Measurements from ENCODE around the gene HSBP1.

Gene HSBP1

GRCh38 chr16:83838151-83838550 lies 30.4 kb downstream of the HSBP1 start:
- no peak for DNase-seq (ENCODE audit: low read depth in 4 of 4, low spot score in 1 of 4)

GRCh38 chr16:83839561-83839960 lies 31.8 kb downstream of the HSBP1 start:
- DNase-seq (ENCODE audit: low read depth in 4 of 4, low spot score in 1 of 4): no peak

- no peak for DNase-seq (ENCODE audit: low read depth in 4 of 4, low spot score in 1 of 4)
These were observed 32.4 kb downstream of the HSBP1 start for GRCh38 chr16:83840060-83840617.

- no peak for DNase-seq (ENCODE audit: low read depth in 4 of 4, low spot score in 1 of 4)
These were observed 34.5 kb downstream of the HSBP1 start for GRCh38 chr16:83842291-83842690.

GRCh38 chr16:83842756-83843507 lies 35.2 kb downstream of the HSBP1 start:
- DNase-seq (ENCODE audit: low read depth in 4 of 4, low spot score in 1 of 4): no peak

- DNase-seq (ENCODE audit: low read depth in 4 of 4, low spot score in 1 of 4): no peak
These were observed 35.9 kb downstream of the HSBP1 start for GRCh38 chr16:83843657-83844056.

GRCh38 chr16:83845263-83845662 lies 37.5 kb downstream of the HSBP1 start:
- DNase-seq (ENCODE audit: low read depth in 4 of 4, low spot score in 1 of 4): no peak

- no peak for DNase-seq (ENCODE audit: low read depth in 4 of 4, low spot score in 1 of 4)
These were observed 39.8 kb downstream of the HSBP1 start for GRCh38 chr16:83847371-83848225.

- DNase-seq (ENCODE audit: low read depth in 4 of 4, low spot score in 1 of 4): no peak
These were observed 41.6 kb downstream of the HSBP1 start for GRCh38 chr16:83849421-83849820.

GRCh38 chr16:83850947-83851346 lies 43.2 kb downstream of the HSBP1 start:
- DNase-seq (ENCODE audit: low read depth in 4 of 4, low spot score in 1 of 4): no peak

GRCh38 chr16:83851473-83851872 lies 43.7 kb downstream of the HSBP1 start:
- DNase-seq (ENCODE audit: low read depth in 4 of 4, low spot score in 1 of 4): no peak

- no peak for DNase-seq (ENCODE audit: low read depth in 4 of 4, low spot score in 1 of 4)
These were observed 45.0 kb downstream of the HSBP1 start for GRCh38 chr16:83852774-83853173.

- no peak for DNase-seq (ENCODE audit: low read depth in 4 of 4, low spot score in 1 of 4)
These were observed 46.1 kb downstream of the HSBP1 start for GRCh38 chr16:83853834-83854233.

GRCh38 chr16:83854420-83854819 lies 46.6 kb downstream of the HSBP1 start:
- DNase-seq (ENCODE audit: low read depth in 4 of 4, low spot score in 1 of 4): no peak

- DNase-seq (ENCODE audit: low read depth in 4 of 4, low spot score in 1 of 4): no peak
These were observed 49.0 kb downstream of the HSBP1 start for GRCh38 chr16:83856792-83857191.

- no peak for DNase-seq (ENCODE audit: low read depth in 4 of 4, low spot score in 1 of 4)
These were observed 51.5 kb downstream of the HSBP1 start for GRCh38 chr16:83859265-83859664.

- DNase-seq (ENCODE audit: low read depth in 4 of 4, low spot score in 1 of 4): no peak
These were observed 54.9 kb downstream of the HSBP1 start for GRCh38 chr16:83862661-83863060.

GRCh38 chr16:83863682-83864081 lies 55.9 kb downstream of the HSBP1 start:
- no peak for DNase-seq (ENCODE audit: low read depth in 4 of 4, low spot score in 1 of 4)

Measured in stimulated activated CD4-positive, alpha-beta T cell treated with anti-CD3 and anti-CD28 coated beads, Interleukin-1b, Interleukin-23, amount 100 ng/mL, for 24 hours (primary cell).